DOHH2 (cell line): ENCODE results near the gene RAB40C.

Source experiments
- H3F3A ChIP-seq: fragments of 200-600 bp; sonication (generic), shearing (Covaris generic); 2 replicates; pipeline ENCODE4 v1.6.0; 2016; ENCODE audit warnings: antibody characterized with exemption, mild to moderate bottlenecking; ENCODE audit not compliant: control insufficient read depth, insufficient read depth
- H3K27ac ChIP-seq: fragments of 200-600 bp; sonication (generic); 2 replicates; pipeline ENCODE4 v1.5.1; 2014; ENCODE audit warnings: low read depth, mild to moderate bottlenecking, low read length, moderate library complexity
- H3K27me3 ChIP-seq: fragments of 200-600 bp; sonication (generic); 2 replicates; pipeline ENCODE4 v1.6.1; 2014; ENCODE audit warnings: mild to moderate bottlenecking, low read length, mixed read lengths; ENCODE audit not compliant: control insufficient read depth
- H3K36me3 ChIP-seq: fragments of 200-600 bp; sonication (generic); 2 replicates; pipeline ENCODE4 v1.6.1; 2014; ENCODE audit warnings: mild to moderate bottlenecking, low read length, moderate library complexity, mixed read lengths; ENCODE audit not compliant: control insufficient read depth
- H3K4me1 ChIP-seq: fragments of 200-600 bp; sonication (generic); 2 replicates; pipeline ENCODE4 v1.6.1; 2014; ENCODE audit warnings: mild to moderate bottlenecking, low read length, mixed read lengths; ENCODE audit not compliant: control insufficient read depth
- H3K4me2 ChIP-seq: fragments of 200-600 bp; sonication (generic); 2 replicates; pipeline ENCODE4 v1.6.0; 2014; ENCODE audit warnings: mild to moderate bottlenecking, low read length, moderate library complexity
- H3K4me3 ChIP-seq: fragments of 200-600 bp; sonication (generic); 2 replicates; pipeline ENCODE4 v1.5.1; 2014; ENCODE audit warnings: mild to moderate bottlenecking, low read length, mixed read lengths
- H3K79me2 ChIP-seq: fragments of 200-600 bp; sonication (generic); 2 replicates; pipeline ENCODE4 v1.6.1; 2014; ENCODE audit warnings: mild to moderate bottlenecking, low read length, mixed read lengths; ENCODE audit not compliant: control insufficient read depth
- H3K9me2 ChIP-seq: fragments of 200-600 bp; sonication (generic); replicated peaks from 2 replicates; pipeline ENCODE4 v1.6.1; 2014; ENCODE audit warnings: mild to moderate bottlenecking, low read length, mixed read lengths; ENCODE audit not compliant: control insufficient read depth
- H3K9me3 ChIP-seq: fragments of 200-600 bp; sonication (generic); 2 replicates; pipeline ENCODE4 v1.6.1; 2014; ENCODE audit warnings: antibody characterized with exemption, low read length, mixed read lengths; ENCODE audit not compliant: control insufficient read depth, insufficient read depth
- H4K20me1 ChIP-seq: fragments of 200-600 bp; sonication (generic); 2 replicates; pipeline ENCODE4 v1.6.0; 2014; ENCODE audit warnings: low read depth, mild to moderate bottlenecking, antibody characterized with exemption, low read length, moderate library complexity; ENCODE audit not compliant: control insufficient read depth, insufficient read depth
- EZH2phosphoT487 ChIP-seq: fragments of 200-600 bp; sonication (generic); IDR thresholded peaks from 2 replicates; pipeline ENCODE4 v1.6.1; 2017; ENCODE audit warnings: borderline replicate concordance, mild to moderate bottlenecking, antibody characterized with exemption, low read length, moderate library complexity, mixed read lengths
- TF ChIP-seq, protein P1 (sequence below): fragments of 200-600 bp; sonication (generic); IDR thresholded peaks from one replicate; pipeline ENCODE4 v1.5.1; 2014; ENCODE audit warnings: antibody characterized with exemption, mild to moderate bottlenecking, low read depth, low read length; ENCODE audit not compliant: poor library complexity, severe bottlenecking

The RAB40C gene

DNA sequence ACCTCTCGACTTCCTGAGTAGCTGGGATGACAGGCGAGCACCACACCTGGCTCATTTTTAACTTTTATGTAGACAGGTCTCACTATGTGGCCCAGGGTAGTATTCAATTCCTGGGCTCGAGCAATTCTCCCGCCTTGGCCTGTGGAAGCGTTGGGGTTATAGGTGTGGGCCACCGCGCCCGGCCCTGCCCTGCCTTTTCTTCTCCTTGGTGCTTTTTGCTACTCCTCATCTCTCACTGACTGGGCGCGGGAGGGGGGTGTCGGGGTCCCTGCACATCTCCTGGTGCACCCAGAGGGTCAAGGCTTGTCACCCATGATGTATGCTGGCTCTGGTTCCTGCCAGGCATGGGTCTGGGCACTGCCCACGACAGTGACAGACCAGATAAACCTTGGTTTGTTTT is 54.7 kb downstream of the RAB40C start:
- peaks cover 36% of the 10 kb centered on the region for H3K36me3 ChIP-seq
- no peaks in the 10 kb centered on the region for H3K27me3 ChIP-seq
- H3K27ac ChIP-seq, result no peak overlapping the region
- no peak overlapping the region for H3K4me3 ChIP-seq
- H3F3A ChIP-seq, result peaks cover 13% of the 10 kb centered on the region
- H4K20me1 ChIP-seq, result no peaks in the 10 kb centered on the region
- TF ChIP-seq, protein P1, sequence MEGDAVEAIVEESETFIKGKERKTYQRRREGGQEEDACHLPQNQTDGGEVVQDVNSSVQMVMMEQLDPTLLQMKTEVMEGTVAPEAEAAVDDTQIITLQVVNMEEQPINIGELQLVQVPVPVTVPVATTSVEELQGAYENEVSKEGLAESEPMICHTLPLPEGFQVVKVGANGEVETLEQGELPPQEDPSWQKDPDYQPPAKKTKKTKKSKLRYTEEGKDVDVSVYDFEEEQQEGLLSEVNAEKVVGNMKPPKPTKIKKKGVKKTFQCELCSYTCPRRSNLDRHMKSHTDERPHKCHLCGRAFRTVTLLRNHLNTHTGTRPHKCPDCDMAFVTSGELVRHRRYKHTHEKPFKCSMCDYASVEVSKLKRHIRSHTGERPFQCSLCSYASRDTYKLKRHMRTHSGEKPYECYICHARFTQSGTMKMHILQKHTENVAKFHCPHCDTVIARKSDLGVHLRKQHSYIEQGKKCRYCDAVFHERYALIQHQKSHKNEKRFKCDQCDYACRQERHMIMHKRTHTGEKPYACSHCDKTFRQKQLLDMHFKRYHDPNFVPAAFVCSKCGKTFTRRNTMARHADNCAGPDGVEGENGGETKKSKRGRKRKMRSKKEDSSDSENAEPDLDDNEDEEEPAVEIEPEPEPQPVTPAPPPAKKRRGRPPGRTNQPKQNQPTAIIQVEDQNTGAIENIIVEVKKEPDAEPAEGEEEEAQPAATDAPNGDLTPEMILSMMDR, result no peak
- TF ChIP-seq EZH2phosphoT487, result no peak
- no peak overlapping the region for H3K4me2 ChIP-seq
- H3K9me3 ChIP-seq, result no peaks in the 10 kb centered on the region
- H3K79me2 ChIP-seq, result peaks cover 85% of the 10 kb centered on the region
- H3K9me2 ChIP-seq, result no peaks in the 10 kb centered on the region
- peaks cover 47% of the 10 kb centered on the region for H3K4me1 ChIP-seq

DNA sequence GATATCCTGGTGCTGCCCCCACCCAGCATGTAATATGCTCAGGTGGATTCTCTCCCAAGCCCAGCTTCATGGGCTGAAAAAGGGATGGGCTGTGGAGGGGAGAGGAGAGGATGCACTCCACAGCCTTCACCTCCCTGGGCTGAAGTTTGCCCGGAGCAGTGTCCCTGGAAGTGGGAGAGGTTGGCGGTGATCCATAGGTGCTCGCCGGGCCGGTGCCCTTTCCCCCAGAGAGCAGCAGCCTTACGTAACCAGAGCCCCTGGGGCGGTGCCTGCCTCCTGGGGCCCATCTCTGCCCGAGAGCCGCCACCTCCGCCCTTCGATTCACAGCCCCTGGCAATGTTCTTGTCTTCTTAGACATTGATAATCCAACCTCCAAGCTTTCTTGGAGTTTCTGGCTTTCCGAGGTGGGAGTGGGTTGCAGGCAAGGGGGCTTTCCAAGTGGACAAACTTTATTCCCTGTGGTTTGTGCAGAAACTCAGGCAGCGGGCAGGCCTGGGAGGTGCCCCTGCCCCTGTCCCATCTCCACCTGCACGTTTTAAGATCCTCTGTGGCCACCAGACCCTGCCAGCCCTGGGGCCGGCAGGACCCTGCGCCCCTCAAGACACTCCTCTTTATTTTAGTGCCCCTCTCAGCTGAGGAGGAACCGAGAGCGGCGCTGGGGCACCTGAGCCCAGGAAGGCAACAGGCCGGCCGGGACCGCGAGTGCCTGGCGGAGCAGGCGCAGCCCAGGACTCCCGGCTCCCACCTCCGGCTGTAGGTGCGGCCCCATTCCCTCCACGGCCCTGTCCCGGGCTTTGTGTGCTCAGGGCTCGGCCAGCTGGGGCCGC is 56.2 kb downstream of the RAB40C start:
- no peaks in the 10 kb centered on the region for H3K27me3 ChIP-seq
- no peak overlapping the region for H3K27ac ChIP-seq
- peaks cover 46% of the 10 kb centered on the region for H3K36me3 ChIP-seq
- H4K20me1 ChIP-seq, result no peaks in the 10 kb centered on the region
- no peaks in the 10 kb centered on the region for H3K9me3 ChIP-seq
- H3F3A ChIP-seq, result peaks cover 7% of the 10 kb centered on the region
- no peak overlapping the region; the same call in 1 of the 2 replicates for H3K4me2 ChIP-seq
- TF ChIP-seq, protein P1, result no peak
- TF ChIP-seq EZH2phosphoT487, result no peak
- H3K9me2 ChIP-seq, result no peaks in the 10 kb centered on the region
- peaks cover 91% of the 10 kb centered on the region for H3K79me2 ChIP-seq
- H3K4me3 ChIP-seq, result no peak overlapping the region
- peaks cover 45% of the 10 kb centered on the region for H3K4me1 ChIP-seq

DNA sequence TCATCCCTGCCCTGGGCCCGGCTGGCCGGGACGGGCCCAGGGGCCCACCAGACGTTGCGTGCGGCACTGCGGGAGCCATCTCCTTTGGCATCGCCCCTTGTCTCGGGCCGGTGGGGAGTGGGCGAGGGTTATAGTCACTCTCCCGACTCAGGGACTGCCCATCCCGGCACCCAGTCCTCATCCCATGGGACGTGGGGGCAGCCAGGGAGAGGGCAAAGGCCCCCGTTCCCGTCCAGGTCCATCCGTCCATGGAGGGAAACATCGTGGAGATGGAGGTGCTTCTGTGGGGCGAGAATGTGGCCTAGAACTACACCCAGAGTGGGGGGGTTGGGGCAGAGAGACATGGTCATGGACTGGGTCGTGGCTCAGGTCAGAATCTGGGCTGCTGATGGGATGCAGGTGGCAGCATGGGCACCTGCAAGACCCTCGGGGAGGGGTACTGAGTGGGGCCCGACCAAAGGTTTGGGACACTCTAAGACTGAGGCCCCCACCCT is 56.9 kb downstream of the RAB40C start:
- Histone ChIP-seq H3K4me1 (peaks cover 44% of the 10 kb centered on the region), H3K27ac (no peak overlapping the region), H3F3A (peaks cover 7% of the 10 kb centered on the region), H3K9me2 (no peaks in the 10 kb centered on the region), H3K27me3 (no peaks in the 10 kb centered on the region), H3K79me2 (peaks cover 86% of the 10 kb centered on the region), H3K4me2 (peak overlapping the region; percentile 99; the same call in 1 of the 2 replicates), H4K20me1 (no peaks in the 10 kb centered on the region), H3K4me3 (no peak overlapping the region), H3K36me3 (peaks cover 50% of the 10 kb centered on the region), H3K9me3 (no peaks in the 10 kb centered on the region)
- TF ChIP-seq, protein P1, result no peak
- no peak for TF ChIP-seq EZH2phosphoT487
